MM.1S (cell line): ENCODE results near the gene DEXI.

Experiments used
- DNase-seq: peaks from one replicate; pipeline ENCODE4 v3.0.0-alpha.2; 2015
- H2AFZ ChIP-seq: fragments of 300-600 bp; sonication (generic); 2 replicates; pipeline ENCODE4 v1.6.0; 2016; ENCODE audit warnings: antibody characterized with exemption, low read length
- H3F3A ChIP-seq: fragments of 300-600 bp; sonication (generic); 2 replicates; pipeline ENCODE4 v1.6.1; 2016; ENCODE audit warnings: mild to moderate bottlenecking, antibody characterized with exemption, low read length, moderate library complexity, mixed read lengths; ENCODE audit not compliant: insufficient read depth
- H3K27ac ChIP-seq: fragments of 300-600 bp; sonication (generic); 2 replicates; pipeline ENCODE4 v1.5.1; 2016; ENCODE audit warnings: mild to moderate bottlenecking, low read length
- H3K27me3 ChIP-seq: fragments of 300-600 bp; sonication (generic); replicated peaks from 2 replicates; pipeline ENCODE4 v1.6.0; 2016; ENCODE audit warnings: low read length; ENCODE audit not compliant: insufficient read depth
- H3K36me3 ChIP-seq: fragments of 300-600 bp; sonication (generic); replicated peaks from 2 replicates; pipeline ENCODE4 v1.6.1; 2016; ENCODE audit warnings: mild to moderate bottlenecking, low read length, mixed read lengths; ENCODE audit not compliant: insufficient read depth
- H3K4me1 ChIP-seq: fragments of 300-600 bp; sonication (generic); 2 replicates; pipeline ENCODE4 v1.6.1; 2016; ENCODE audit warnings: low read length, mixed read lengths
- H3K4me2 ChIP-seq: fragments of 300-600 bp; sonication (generic); 2 replicates; pipeline ENCODE4 v1.6.0; 2016; ENCODE audit warnings: low read depth, low read length
- H3K4me3 ChIP-seq: fragments of 300-600 bp; sonication (generic); 2 replicates; pipeline ENCODE4 v1.5.1; 2016; ENCODE audit warnings: low read length, mixed read lengths
- H3K79me2 ChIP-seq: fragments of 300-600 bp; sonication (generic); 2 replicates; pipeline ENCODE4 v1.6.1; 2016; ENCODE audit warnings: mixed run types, low read length, mixed read lengths
- H3K9ac ChIP-seq: fragments of 300-600 bp; sonication (generic); 2 replicates; pipeline ENCODE4 v1.6.1; 2016; ENCODE audit warnings: low read length, mixed read lengths
- H3K9me2 ChIP-seq: fragments of 300-600 bp; sonication (generic); replicated peaks from 2 replicates; pipeline ENCODE4 v1.6.1; 2016; ENCODE audit warnings: mild to moderate bottlenecking, low read length, mixed read lengths; ENCODE audit not compliant: insufficient read depth
- H3K9me3 ChIP-seq: fragments of 300-600 bp; sonication (generic); replicated peaks from 2 replicates; pipeline ENCODE4 v1.6.1; 2016; ENCODE audit warnings: mild to moderate bottlenecking, low read length, mixed read lengths; ENCODE audit not compliant: insufficient read depth
- H4K20me1 ChIP-seq: fragments of 300-600 bp; sonication (generic); 2 replicates; pipeline ENCODE4 v1.6.1; 2016; ENCODE audit warnings: mild to moderate bottlenecking, low read length, moderate library complexity, mixed read lengths; ENCODE audit not compliant: insufficient read depth
- EZH2 ChIP-seq: fragments of 300-600 bp; sonication (generic); optimal IDR thresholded peaks from 2 replicates; pipeline ENCODE3; 2017; ENCODE audit warnings: low read depth, mild to moderate bottlenecking, antibody characterized with exemption, low read length, mixed read lengths
- EZH2phosphoT487 ChIP-seq: fragments of 300-600 bp; sonication (generic); IDR thresholded peaks from 2 replicates; pipeline ENCODE4 v1.6.1; 2018; ENCODE audit warnings: antibody characterized with exemption, low read length
- TF ChIP-seq, protein P1 (sequence below): fragments of 300-600 bp; sonication (generic); IDR thresholded peaks from 2 replicates; pipeline ENCODE4 v1.5.1; 2016; ENCODE audit warnings: antibody characterized with exemption, low read length, mixed read lengths

DEXI gene

DNA sequence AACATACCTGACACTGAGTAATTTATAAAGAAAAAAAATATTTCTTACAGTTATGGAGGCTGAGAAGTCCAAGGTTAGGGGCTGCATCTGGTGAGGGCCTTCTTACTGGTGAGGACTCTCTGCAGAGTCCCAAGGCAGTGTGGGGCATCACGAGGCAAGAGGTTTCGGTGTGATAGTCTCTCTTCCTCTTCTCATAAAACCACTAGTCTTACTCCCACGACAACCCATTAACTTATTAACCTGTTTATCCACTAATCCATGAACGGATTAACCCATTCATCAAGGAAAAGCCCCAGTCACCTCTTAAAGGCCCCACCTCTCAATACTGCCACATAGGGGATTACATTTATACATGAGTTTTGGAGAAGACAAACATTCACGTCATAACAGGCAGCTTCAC lies 45.1 kb downstream of the DEXI start:
- Histone ChIP-seq H3K4me3 (no peak overlapping the region), H3K4me2 (no peak overlapping the region), H3K36me3 (0 out of 2 replicates have a peak, but pooled peaks cover 3% of the 10 kb centered on the region), H3K4me1 (no peaks in the 10 kb centered on the region), H3K79me2 (peaks cover 10% of the 10 kb centered on the region; the same call in 1 of the 2 replicates), H3K9me3 (no peaks in the 10 kb centered on the region), H3K27ac (no peak overlapping the region), H3K9me2 (no peaks in the 10 kb centered on the region), H3F3A (no peaks in the 10 kb centered on the region), H3K9ac (no peak overlapping the region), H2AFZ (no peak overlapping the region), H4K20me1 (no peaks in the 10 kb centered on the region), H3K27me3 (no peaks in the 10 kb centered on the region)
- TF ChIP-seq EZH2phosphoT487 (no peak), EZH2 (no peak)
- TF ChIP-seq, protein P1, sequence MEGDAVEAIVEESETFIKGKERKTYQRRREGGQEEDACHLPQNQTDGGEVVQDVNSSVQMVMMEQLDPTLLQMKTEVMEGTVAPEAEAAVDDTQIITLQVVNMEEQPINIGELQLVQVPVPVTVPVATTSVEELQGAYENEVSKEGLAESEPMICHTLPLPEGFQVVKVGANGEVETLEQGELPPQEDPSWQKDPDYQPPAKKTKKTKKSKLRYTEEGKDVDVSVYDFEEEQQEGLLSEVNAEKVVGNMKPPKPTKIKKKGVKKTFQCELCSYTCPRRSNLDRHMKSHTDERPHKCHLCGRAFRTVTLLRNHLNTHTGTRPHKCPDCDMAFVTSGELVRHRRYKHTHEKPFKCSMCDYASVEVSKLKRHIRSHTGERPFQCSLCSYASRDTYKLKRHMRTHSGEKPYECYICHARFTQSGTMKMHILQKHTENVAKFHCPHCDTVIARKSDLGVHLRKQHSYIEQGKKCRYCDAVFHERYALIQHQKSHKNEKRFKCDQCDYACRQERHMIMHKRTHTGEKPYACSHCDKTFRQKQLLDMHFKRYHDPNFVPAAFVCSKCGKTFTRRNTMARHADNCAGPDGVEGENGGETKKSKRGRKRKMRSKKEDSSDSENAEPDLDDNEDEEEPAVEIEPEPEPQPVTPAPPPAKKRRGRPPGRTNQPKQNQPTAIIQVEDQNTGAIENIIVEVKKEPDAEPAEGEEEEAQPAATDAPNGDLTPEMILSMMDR, result no peak
- DNase-seq, result no peak

DNA sequence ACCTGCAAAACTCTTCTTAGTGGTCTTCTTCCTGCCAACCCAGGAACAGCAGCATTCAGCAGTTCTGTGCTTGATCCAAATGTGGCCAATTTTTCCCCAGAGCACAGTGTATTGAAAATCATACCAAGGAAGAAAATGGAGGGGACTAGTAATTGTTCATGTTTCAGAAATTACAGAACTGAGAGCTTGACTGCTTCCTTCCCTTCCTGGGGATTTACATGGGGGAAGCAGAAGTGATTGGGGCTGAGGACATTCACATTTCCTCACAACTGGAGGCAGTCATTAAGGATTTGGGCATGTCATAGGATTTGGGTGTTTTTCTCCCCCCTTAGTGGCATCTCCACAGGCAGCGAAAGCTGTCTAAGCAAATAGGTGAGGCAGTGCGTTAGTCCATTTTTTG lies 45.5 kb downstream of the DEXI start:
- H4K20me1 ChIP-seq, result no peaks in the 10 kb centered on the region

DNA sequence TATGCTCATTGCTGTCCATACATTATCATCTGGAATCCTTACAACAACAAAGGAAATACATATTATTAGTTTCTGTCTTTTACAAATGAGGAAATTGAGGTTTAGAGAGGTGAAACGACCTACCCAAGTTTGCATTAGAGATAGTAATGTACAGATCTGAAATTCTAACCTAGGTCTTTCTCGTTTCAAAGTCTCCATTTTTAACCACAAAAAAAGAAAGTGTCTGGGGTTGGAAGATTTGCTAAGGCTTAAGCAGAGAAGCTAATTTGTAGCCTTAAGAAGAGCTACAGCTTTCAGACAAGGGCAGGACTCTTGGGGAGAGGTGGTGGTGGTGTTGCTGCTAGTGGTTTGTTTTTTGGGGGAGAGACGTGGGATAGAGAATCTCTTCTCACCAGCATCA lies 46.1 kb downstream of the DEXI start:
- no peak for TF ChIP-seq EZH2phosphoT487
- no peak for TF ChIP-seq EZH2
- TF ChIP-seq, protein P1, result no peak

More for the DNA sequence above, 45.5 kb downstream of the DEXI start:
- no peaks in the 10 kb centered on the region for H3F3A ChIP-seq
- no peak overlapping the region for H3K4me3 ChIP-seq
- TF ChIP-seq, protein P1, result no peak
- TF ChIP-seq EZH2 (no peak), EZH2phosphoT487 (no peak)
- no peak overlapping the region for H2AFZ ChIP-seq
- H3K9ac ChIP-seq, result no peak overlapping the region
- no peak overlapping the region for H3K27ac ChIP-seq
- peaks cover 12% of the 10 kb centered on the region; the same call in 1 of the 2 replicates for H3K79me2 ChIP-seq
- no peaks in the 10 kb centered on the region for H3K27me3 ChIP-seq
- no peaks in the 10 kb centered on the region for H3K9me2 ChIP-seq
- no peaks in the 10 kb centered on the region for H3K4me1 ChIP-seq
- H3K4me2 ChIP-seq, result no peak overlapping the region
- H3K36me3 ChIP-seq, result 0 out of 2 replicates have a peak, but pooled peaks cover 3% of the 10 kb centered on the region
- H3K9me3 ChIP-seq, result no peaks in the 10 kb centered on the region
- no peak for DNase-seq

More for the DNA sequence above, 46.1 kb downstream of the DEXI start:
- Histone ChIP-seq H3F3A (no peaks in the 10 kb centered on the region), H3K4me1 (no peaks in the 10 kb centered on the region), H3K27ac (no peak overlapping the region), H3K4me2 (no peak overlapping the region), H3K79me2 (peaks cover 16% of the 10 kb centered on the region; the same call in 1 of the 2 replicates), H2AFZ (no peak overlapping the region), H3K27me3 (no peaks in the 10 kb centered on the region), H3K9me2 (no peaks in the 10 kb centered on the region), H3K36me3 (0 out of 2 replicates have a peak, but pooled peaks cover 3% of the 10 kb centered on the region), H3K4me3 (no peak overlapping the region), H3K9ac (no peak overlapping the region), H3K9me3 (no peaks in the 10 kb centered on the region), H4K20me1 (no peaks in the 10 kb centered on the region)
- no peak for DNase-seq
